ENCODE measurements around the gene RGS7BP. TPM values are rescaled to one million over a fixed set of nuclear protein-coding genes. Genes with fewer than 3 reads are reported as not detected.

RGS7BP gene
- total RNA-seq, 1 experiment from 2014 or later: not detected

DNA sequence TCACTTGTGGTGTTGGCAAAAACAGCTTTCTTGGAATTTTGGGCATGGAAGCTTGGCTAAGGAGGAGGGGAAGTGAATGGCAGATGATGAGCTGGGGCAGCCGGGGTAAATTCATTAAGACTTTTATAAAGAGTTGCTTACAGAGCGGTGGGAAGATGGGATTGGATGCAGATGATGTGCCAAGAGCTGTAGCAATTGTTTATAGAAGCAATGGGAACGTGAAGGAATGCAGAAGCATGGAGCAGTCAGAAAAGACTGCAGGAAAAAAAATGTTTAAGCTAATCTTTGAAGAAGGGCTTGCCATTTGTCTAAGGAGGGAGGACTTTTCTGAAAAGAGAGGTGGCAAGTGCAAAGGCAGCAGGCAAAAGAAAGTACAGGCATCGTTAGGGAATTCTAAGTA is 97.9 kb downstream of the RGS7BP start:
- no TSS peak for BruUV-seq (replicated peaks)
- no peaks in the 10 kb centered on the region for H3K4me1 ChIP-seq (ENCODE audit: control insufficient read depth, insufficient read depth, low read length)
- in situ Hi-C loops (cut with HindIII; ENCODE audit: low pct_unique_long_range_greater_than_20kb, low sequenced_read_pairs): no loop called here
- H3K36me3 ChIP-seq (ENCODE audit: control insufficient read depth, insufficient read depth, low read length): no peaks in the 10 kb centered on the region
- no peak for TF ChIP-seq TCF7L2 (IDR thresholded peaks at IDR 0.05; ENCODE audit: low read depth, low read length)
- TF ChIP-seq CTCF (IDR thresholded peaks at IDR 0.05): no peak
- TF ChIP-seq, protein P1, sequence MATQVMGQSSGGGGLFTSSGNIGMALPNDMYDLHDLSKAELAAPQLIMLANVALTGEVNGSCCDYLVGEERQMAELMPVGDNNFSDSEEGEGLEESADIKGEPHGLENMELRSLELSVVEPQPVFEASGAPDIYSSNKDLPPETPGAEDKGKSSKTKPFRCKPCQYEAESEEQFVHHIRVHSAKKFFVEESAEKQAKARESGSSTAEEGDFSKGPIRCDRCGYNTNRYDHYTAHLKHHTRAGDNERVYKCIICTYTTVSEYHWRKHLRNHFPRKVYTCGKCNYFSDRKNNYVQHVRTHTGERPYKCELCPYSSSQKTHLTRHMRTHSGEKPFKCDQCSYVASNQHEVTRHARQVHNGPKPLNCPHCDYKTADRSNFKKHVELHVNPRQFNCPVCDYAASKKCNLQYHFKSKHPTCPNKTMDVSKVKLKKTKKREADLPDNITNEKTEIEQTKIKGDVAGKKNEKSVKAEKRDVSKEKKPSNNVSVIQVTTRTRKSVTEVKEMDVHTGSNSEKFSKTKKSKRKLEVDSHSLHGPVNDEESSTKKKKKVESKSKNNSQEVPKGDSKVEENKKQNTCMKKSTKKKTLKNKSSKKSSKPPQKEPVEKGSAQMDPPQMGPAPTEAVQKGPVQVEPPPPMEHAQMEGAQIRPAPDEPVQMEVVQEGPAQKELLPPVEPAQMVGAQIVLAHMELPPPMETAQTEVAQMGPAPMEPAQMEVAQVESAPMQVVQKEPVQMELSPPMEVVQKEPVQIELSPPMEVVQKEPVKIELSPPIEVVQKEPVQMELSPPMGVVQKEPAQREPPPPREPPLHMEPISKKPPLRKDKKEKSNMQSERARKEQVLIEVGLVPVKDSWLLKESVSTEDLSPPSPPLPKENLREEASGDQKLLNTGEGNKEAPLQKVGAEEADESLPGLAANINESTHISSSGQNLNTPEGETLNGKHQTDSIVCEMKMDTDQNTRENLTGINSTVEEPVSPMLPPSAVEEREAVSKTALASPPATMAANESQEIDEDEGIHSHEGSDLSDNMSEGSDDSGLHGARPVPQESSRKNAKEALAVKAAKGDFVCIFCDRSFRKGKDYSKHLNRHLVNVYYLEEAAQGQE (IDR thresholded peaks at IDR 0.05; ENCODE audit: insufficient read depth in 1 of 2, low read depth in 2 of 2, low read length in 1 of 2): no peak
- no peak for TF ChIP-seq SIN3A (IDR thresholded peaks at IDR 0.05; ENCODE audit: borderline replicate concordance, insufficient read depth, low read depth, low read length)
- no peak for TF ChIP-seq POLR2AphosphoS5 (IDR thresholded peaks at IDR 0.05; ENCODE audit: low read depth, low read length)
- POLR2A ChIA-PET: no interaction called here
- no peaks in the 10 kb centered on the region for H3K9me3 ChIP-seq (ENCODE audit: control insufficient read depth, insufficient read depth, low read depth, low read length)
- H3K27ac ChIP-seq (ENCODE audit: low read length): no peak overlapping the region
- CTCF ChIA-PET: no interaction called here
- intact Hi-C loops (cut with micrococcal nuclease; ENCODE audit: unreplicated experiment): no loop called here
- H3K4me3 ChIP-seq (ENCODE audit: low read depth in 2 of 2, low read length in 2 of 2): no peak overlapping the region
- DNase-seq (ENCODE audit: low read depth, low spot score) (no peak), ATAC-seq (no peak)
- H3K27me3 ChIP-seq (ENCODE audit: control insufficient read depth, insufficient read depth, low read length): peaks cover 2% of the 10 kb centered on the region; the same call in 1 of the 2 replicates

DNA sequence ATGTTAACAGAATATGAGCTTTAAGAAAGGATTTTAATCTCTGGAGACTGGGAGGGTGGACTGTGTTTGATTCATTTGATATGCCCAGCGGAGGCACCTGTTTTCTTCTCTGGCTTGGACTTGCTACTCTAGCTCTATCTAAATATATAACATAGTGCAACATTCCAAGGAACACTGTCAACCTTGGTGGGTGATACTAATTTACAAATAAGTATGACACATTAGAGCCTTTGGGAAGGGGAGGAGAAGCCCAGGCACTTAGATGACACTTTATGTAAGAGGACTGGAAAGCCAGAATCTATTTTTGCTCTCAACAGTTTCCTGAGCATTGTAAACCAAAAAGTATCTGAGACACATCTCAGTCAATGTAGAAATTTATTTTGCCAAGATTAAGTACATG is 101.1 kb downstream of the RGS7BP start:
- H3K27me3 ChIP-seq (ENCODE audit: control insufficient read depth, insufficient read depth, low read length): peaks cover 5% of the 10 kb centered on the region; the same call in 1 of the 2 replicates
- TF ChIP-seq CTCF (IDR thresholded peaks at IDR 0.05) (no peak), SIN3A (IDR thresholded peaks at IDR 0.05; ENCODE audit: borderline replicate concordance, insufficient read depth, low read depth, low read length) (no peak), POLR2AphosphoS5 (IDR thresholded peaks at IDR 0.05; ENCODE audit: low read depth, low read length) (no peak), TCF7L2 (IDR thresholded peaks at IDR 0.05; ENCODE audit: low read depth, low read length) (no peak)
- TF ChIP-seq, protein P1 (IDR thresholded peaks at IDR 0.05; ENCODE audit: insufficient read depth in 1 of 2, low read depth in 2 of 2, low read length in 1 of 2): no peak
- H3K27ac ChIP-seq (ENCODE audit: low read length): no peak overlapping the region
- no peaks in the 10 kb centered on the region for H3K36me3 ChIP-seq (ENCODE audit: control insufficient read depth, insufficient read depth, low read length)
- H3K4me1 ChIP-seq (ENCODE audit: control insufficient read depth, insufficient read depth, low read length): no peaks in the 10 kb centered on the region
- ChIA-PET CTCF (no interaction called here), POLR2A (no interaction called here)
- ATAC-seq: no peak
- intact Hi-C loops (cut with micrococcal nuclease; ENCODE audit: unreplicated experiment) (no loop called here), in situ Hi-C loops (cut with HindIII; ENCODE audit: low pct_unique_long_range_greater_than_20kb, low sequenced_read_pairs) (no loop called here)
- H3K4me3 ChIP-seq (ENCODE audit: low read depth in 2 of 2, low read length in 2 of 2): no peak overlapping the region
- H3K9me3 ChIP-seq (ENCODE audit: control insufficient read depth, insufficient read depth, low read depth, low read length): no peaks in the 10 kb centered on the region
- no peak for DNase-seq (ENCODE audit: low read depth, low spot score)
- no TSS peak for BruUV-seq (replicated peaks)

All from Panc1 (cell line).